Fibroblast of lung (primary cell): ENCODE results near the gene ADGRV1. TPM values are rescaled to one million over a fixed set of nuclear protein-coding genes. Genes with fewer than 3 reads are reported as not detected.

Experiments used
- DNase-seq, 2 donors: peaks; one replicate each; pipeline versions ENCODE4 v3.0.0 to v3.0.0-alpha.2; 2010; ENCODE audit warnings: low read depth in 2 of 2
- H2AFZ ChIP-seq: 2 replicates; pipeline ENCODE4 v1.5.1; 2012; ENCODE audit warnings: low read length, control low read depth, inconsistent platforms
- H3K27ac ChIP-seq: 2 replicates; pipeline ENCODE4 v1.5.1; 2011; ENCODE audit warnings: low read length, control low read depth; ENCODE audit not compliant: insufficient read depth
- H3K27me3 ChIP-seq: 2 replicates; pipeline ENCODE4 v1.5.1; 2011; ENCODE audit warnings: mild to moderate bottlenecking, low read length; ENCODE audit not compliant: control insufficient read depth, insufficient read depth
- H3K36me3 ChIP-seq: 2 replicates; pipeline ENCODE4 v1.5.1; 2011; ENCODE audit warnings: low read length; ENCODE audit not compliant: control insufficient read depth, insufficient read depth
- H3K4me1 ChIP-seq: 2 replicates; pipeline ENCODE4 v1.5.1; 2011; ENCODE audit warnings: low read length; ENCODE audit not compliant: control insufficient read depth, insufficient read depth; ENCODE audit errors: extremely low read depth
- H3K4me2 ChIP-seq: 2 replicates; pipeline ENCODE4 v1.5.1; 2011; ENCODE audit warnings: low read length, control low read depth; ENCODE audit not compliant: insufficient read depth; ENCODE audit errors: extremely low read depth
- H3K4me3 ChIP-seq, 4 experiments: fragments of 200-600 bp in 1 of 4; sonication (generic) in 1 of 4; replicated peaks in 1 of 4; 2 replicates each; pipeline ENCODE4 v1.5.1; 2011 to 2016; ENCODE audit warnings: low read length in 4 of 4, low read depth in 3 of 4, mild to moderate bottlenecking in 3 of 4, control low read depth in 2 of 4, inconsistent platforms in 1 of 4, mixed read lengths in 1 of 4; ENCODE audit not compliant: insufficient read depth in 1 of 4; ENCODE audit errors: control extremely low read depth in 1 of 4
- H3K79me2 ChIP-seq: 2 replicates; pipeline ENCODE4 v1.5.1; 2012; ENCODE audit warnings: mild to moderate bottlenecking, low read length, inconsistent platforms; ENCODE audit not compliant: control insufficient read depth, insufficient read depth
- H3K9ac ChIP-seq: 2 replicates; pipeline ENCODE4 v1.5.1; 2011; ENCODE audit warnings: mild to moderate bottlenecking, low read length, control low read depth; ENCODE audit not compliant: insufficient read depth
- H3K9me3 ChIP-seq: 2 replicates; pipeline ENCODE4 v1.5.1; 2012; ENCODE audit warnings: low read depth, low read length; ENCODE audit not compliant: control insufficient read depth, insufficient read depth
- H4K20me1 ChIP-seq: 2 replicates; pipeline ENCODE4 v1.5.1; 2011; ENCODE audit warnings: low read length; ENCODE audit not compliant: control insufficient read depth, insufficient read depth; ENCODE audit errors: extremely low read depth
- CTCF ChIP-seq, 2 donors: IDR thresholded peaks in 1 of 2; conservative IDR thresholded peaks in 1 of 2; 1 replicate in 1 of 2; 2 replicates in 1 of 2; pipeline ENCODE4 v1.5.1; 2011 to 2012; ENCODE audit warnings: low read length in 2 of 2, control low read depth in 1 of 2, inconsistent platforms in 1 of 2, low read depth in 1 of 2, mild to moderate bottlenecking in 1 of 2
- EZH2 ChIP-seq: IDR thresholded peaks from 2 replicates; pipeline ENCODE4 v1.5.1; 2012; ENCODE audit warnings: low read length, control low read depth, mild to moderate bottlenecking; ENCODE audit errors: missing control alignments
- polyA plus RNA-seq, 2 donors: library from polyadenylated mRNA; depleted of rRNA in 1 of 2; stranded (reverse) in 1 of 2; unstranded in 1 of 2; fragments of >200 nt; gene quantifications; 2 replicates each; pipeline ENCODE4 v1.2.1, GENCODE V29; 2011 to 2012; ENCODE audit warnings: missing spikeins in 1 of 2
- total RNA-seq: library from RNA; depleted of rRNA; stranded (reverse); fragments of >200 nt; gene quantifications from 2 replicates; pipeline ENCODE4 v1.2.1, GENCODE V29; 2014

ADGRV1 gene
- total and polyA plus RNA-seq, 2 donors (not counting 1 experiment from before 2014, with no cell fraction given), result 0.15 to 0.17 TPM

- DNase-seq, result no peak
- Histone ChIP-seq H3K79me2 (peaks cover 6% of the 10 kb centered on the region), H4K20me1 (no peaks in the 10 kb centered on the region), H3K9ac (no peak overlapping the region), H3K4me2 (no peak overlapping the region), H3K4me1 (no peaks in the 10 kb centered on the region), H3K4me3 (no peak overlapping the region), H3K36me3 (no peaks in the 10 kb centered on the region), H3K27ac (no peak overlapping the region), H3K9me3 (no peaks in the 10 kb centered on the region), H3K27me3 (peaks cover 6% of the 10 kb centered on the region), H2AFZ (no peak overlapping the region)
- no peak for TF ChIP-seq CTCF (conservative IDR thresholded peaks at IDR 0.05 in 1 of 2, IDR thresholded peaks at IDR 0.05 in 1 of 2; ENCODE audit: low read depth in 1 of 2, low read length in 2 of 2)
- no peak for TF ChIP-seq EZH2
Observed at GRCh38 chr5:90533794-90534193, 24.8 kb upstream of the ADGRV1 start.

- no peaks in the 10 kb centered on the region for H4K20me1 ChIP-seq
- no peak overlapping the region for H3K4me2 ChIP-seq
- H3K36me3 ChIP-seq, result no peaks in the 10 kb centered on the region
- H3K27me3 ChIP-seq, result peaks cover 6% of the 10 kb centered on the region
- H3K9me3 ChIP-seq, result no peaks in the 10 kb centered on the region
- TF ChIP-seq CTCF (conservative IDR thresholded peaks at IDR 0.05 in 1 of 2, IDR thresholded peaks at IDR 0.05 in 1 of 2; ENCODE audit: low read depth in 1 of 2, low read length in 2 of 2) (no peak), EZH2 (no peak)
- no peak overlapping the region for H3K4me3 ChIP-seq
- H3K27ac ChIP-seq, result no peak overlapping the region
- DNase-seq, result no peak
- no peaks in the 10 kb centered on the region for H3K79me2 ChIP-seq
- H3K9ac ChIP-seq, result no peak overlapping the region
- no peak overlapping the region for H2AFZ ChIP-seq
- H3K4me1 ChIP-seq, result no peaks in the 10 kb centered on the region
Observed at GRCh38 chr5:90534922-90535321, 23.7 kb upstream of the ADGRV1 start.

- Histone ChIP-seq H3K9me3 (no peaks in the 10 kb centered on the region), H3K4me3 (no peak overlapping the region), H3K79me2 (no peaks in the 10 kb centered on the region), H3K36me3 (no peaks in the 10 kb centered on the region), H3K27me3 (no peaks in the 10 kb centered on the region), H3K9ac (no peak overlapping the region), H3K27ac (no peak overlapping the region), H3K4me2 (no peak overlapping the region), H3K4me1 (no peaks in the 10 kb centered on the region), H4K20me1 (no peaks in the 10 kb centered on the region), H2AFZ (no peak overlapping the region)
- no peak for DNase-seq
- TF ChIP-seq CTCF (conservative IDR thresholded peaks at IDR 0.05 in 1 of 2, IDR thresholded peaks at IDR 0.05 in 1 of 2; ENCODE audit: low read depth in 1 of 2, low read length in 2 of 2) (no peak), EZH2 (no peak)
Observed at GRCh38 chr5:90542827-90543519, 15.6 kb upstream of the ADGRV1 start.
